Right hindlimb (tissue), 1 donor: ENCODE results near the gene PLEKHG7.
A peak's percentile ranks its signal among the peaks of the same experiment; 100 is the strongest.
"Not testable (repeated sequence)": the region's sequence is repeated elsewhere in the genome, so short reads cannot be mapped to it uniquely, and the experiment has no call there.

ENCODE experiments used
- DNase-seq: peaks from one replicate; pipeline ENCODE4 v3.0.0-alpha.2; 2018

Gene PLEKHG7

GRCh38 chr12:92715625-92716024, 12.8 kb downstream of the PLEKHG7 start:
- DNase-seq, result no peak

GRCh38 chr12:92717202-92717601, 14.4 kb downstream of the PLEKHG7 start:
- no peak for DNase-seq

DNA sequence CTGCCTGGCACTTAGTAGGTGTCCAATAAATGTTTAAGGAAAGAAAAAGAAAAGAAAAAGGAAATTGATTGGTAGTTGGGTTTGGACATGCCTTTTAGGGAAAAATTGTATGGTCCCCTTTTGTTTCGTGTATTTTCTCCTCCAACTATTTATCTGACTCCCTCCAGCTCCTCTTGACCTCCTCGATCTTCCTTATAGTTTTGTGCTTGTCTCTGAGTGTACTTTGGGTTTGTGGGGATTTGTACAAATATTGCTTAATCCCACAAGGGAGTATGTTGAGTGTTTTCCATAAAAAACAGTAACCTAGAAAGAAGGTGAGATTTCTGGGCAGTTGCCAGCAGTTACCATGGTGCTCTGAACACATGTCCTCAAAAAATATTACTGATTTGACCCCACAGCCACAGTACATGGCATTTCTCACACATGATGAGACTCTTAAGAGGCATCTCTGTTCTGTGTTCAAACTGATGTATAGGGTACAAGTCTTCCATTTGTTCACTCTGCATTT, 15.7 kb downstream of the PLEKHG7 start:
- DNase-seq, result no peak

GRCh38 chr12:92719674-92720073, 16.9 kb downstream of the PLEKHG7 start:
- DNase-seq, result no peak

DNA sequence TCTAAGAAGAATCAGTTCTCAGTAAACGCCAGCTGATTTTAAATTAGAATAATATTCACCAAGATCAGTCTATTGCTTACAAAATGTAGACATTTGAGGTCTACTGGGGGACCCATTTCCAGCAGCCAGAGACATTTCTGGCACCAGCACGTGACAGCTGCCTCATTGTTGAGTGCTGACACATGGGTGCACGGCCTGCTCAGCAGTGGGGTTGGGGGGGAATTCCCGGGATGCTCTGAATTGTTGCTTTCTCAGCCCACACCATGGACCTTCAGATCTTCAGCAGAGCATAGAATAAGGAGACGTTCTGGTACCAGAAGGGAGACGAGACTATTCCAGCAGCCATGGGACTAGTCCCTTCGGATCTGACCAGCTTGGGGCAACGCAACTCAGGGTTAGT, 18.3 kb downstream of the PLEKHG7 start:
- no peak for DNase-seq

DNA sequence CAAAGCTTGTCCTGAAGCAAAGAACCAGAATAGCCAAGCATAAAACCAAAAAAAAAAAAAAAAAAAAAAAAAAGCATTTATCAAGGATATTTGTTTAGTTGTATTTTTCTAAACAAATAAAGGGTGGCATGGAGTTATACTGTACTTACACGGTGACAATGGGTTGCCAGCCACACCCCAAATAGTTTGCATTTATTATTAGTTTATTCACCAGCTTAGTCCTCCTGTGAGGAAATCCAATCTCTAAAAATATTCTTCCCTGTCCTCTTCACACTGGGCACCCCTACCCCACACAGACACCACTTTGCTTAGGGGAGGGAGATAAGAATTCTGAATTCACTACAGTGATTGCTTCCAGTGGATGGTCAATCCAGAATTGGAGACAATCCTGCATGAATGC, 18.9 kb downstream of the PLEKHG7 start:
- DNase-seq, result no peak

- no peak for DNase-seq
Measured at GRCh38 chr12:92722897-92723296, 20.1 kb downstream of the PLEKHG7 start.

GRCh38 chr12:92726850-92727249, 24.1 kb downstream of the PLEKHG7 start:
- no peak for DNase-seq

DNA sequence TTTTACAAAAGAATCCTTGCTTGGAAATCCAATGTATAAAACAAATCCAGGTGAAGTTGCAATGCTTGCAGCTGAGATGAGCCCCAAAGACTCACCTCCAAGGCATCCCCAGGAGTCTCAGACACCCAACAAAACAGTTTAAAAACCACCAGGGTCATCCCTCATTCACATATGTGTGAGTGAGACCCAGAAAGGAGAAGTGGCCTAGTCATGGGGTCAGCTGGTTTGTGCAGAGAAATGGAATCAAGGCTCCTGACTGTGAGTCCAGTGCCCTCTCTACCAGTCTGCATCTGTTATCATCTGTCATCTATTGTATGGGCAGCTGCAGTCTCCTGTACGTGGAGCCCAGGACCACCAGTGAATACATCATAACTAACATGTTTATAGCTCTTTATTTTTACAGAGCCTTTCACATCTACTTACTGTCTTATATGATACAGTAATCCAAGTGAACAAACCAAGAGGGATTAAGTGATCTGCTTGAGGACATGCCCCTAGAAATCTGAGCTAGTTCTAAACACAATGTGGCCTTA, 27.1 kb downstream of the PLEKHG7 start:
- DNase-seq, result no peak

DNA sequence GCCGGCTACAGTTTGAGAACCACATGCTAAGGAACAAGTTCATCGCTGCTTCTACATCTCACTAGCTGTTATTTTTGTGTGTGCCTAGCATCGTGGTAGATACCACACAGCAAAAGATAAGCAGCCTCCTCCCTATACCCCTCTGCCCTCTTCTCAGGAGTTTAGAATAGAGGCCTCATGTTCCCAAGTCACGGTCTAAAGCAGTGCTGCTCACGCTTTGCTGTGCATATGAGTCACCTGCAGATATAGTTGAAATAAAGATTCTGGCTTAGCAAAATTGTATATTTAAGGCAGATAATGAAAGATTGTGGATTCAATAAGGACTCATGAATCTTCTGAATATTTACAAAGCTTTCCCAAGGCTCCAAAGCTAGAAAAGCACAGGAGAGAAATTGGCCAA, 28.0 kb downstream of the PLEKHG7 start:
- no peak for DNase-seq

GRCh38 chr12:92732216-92732615, 29.4 kb downstream of the PLEKHG7 start:
- no peak for DNase-seq

GRCh38 chr12:92732716-92733115, 29.9 kb downstream of the PLEKHG7 start:
- no peak for DNase-seq

GRCh38 chr12:92733181-92733580, 30.4 kb downstream of the PLEKHG7 start:
- DNase-seq, result no peak

GRCh38 chr12:92733661-92734060, 30.9 kb downstream of the PLEKHG7 start:
- no peak for DNase-seq

DNA sequence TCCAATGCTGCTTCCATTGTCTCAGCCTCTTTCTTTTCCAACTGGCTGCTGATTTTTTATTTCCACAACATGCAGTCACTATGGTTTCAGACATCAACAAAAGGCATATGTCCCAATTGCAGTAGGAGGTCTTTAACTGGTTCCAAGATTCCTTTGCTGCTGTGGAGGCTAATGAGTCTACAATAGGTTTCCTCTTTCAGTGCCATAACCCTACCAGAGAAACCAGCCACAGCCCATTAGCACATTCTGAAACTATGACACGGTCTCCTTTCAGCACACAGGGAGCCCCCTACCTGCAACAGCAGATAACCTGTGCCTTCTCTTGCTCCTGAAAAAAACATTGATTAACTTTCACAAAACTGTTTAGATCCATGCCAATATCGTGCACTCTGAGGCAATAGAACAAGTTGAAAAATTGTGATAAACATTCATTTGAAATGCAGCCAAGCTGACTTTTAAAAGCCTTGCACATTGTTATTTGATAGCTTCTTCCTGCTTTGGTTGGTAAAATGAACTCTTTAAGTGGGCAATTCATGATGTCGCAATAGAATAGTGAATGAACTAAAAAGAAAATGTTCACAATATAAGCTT, 32.4 kb downstream of the PLEKHG7 start:
- DNase-seq, result peak; percentile 53

DNA sequence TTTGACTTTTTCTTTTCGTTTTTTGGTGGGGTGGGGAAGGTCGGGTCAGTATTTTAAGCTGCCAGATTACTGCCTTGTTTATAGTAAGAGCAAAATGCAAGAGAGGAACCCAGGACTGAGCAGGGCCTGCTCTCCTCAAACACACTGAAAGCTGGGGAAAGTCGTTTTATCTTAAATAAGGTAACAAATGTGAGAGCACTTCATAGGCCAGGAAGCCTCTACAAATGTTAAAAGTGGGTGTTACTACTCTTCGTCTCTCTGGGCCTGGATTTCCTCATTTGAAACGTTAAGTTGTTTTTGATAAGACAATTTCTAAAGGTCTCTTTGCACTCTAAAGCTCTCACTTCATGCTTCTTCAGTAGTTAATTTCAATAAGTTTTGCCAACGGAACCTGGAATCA, 33.8 kb downstream of the PLEKHG7 start:
- no peak for DNase-seq

DNA sequence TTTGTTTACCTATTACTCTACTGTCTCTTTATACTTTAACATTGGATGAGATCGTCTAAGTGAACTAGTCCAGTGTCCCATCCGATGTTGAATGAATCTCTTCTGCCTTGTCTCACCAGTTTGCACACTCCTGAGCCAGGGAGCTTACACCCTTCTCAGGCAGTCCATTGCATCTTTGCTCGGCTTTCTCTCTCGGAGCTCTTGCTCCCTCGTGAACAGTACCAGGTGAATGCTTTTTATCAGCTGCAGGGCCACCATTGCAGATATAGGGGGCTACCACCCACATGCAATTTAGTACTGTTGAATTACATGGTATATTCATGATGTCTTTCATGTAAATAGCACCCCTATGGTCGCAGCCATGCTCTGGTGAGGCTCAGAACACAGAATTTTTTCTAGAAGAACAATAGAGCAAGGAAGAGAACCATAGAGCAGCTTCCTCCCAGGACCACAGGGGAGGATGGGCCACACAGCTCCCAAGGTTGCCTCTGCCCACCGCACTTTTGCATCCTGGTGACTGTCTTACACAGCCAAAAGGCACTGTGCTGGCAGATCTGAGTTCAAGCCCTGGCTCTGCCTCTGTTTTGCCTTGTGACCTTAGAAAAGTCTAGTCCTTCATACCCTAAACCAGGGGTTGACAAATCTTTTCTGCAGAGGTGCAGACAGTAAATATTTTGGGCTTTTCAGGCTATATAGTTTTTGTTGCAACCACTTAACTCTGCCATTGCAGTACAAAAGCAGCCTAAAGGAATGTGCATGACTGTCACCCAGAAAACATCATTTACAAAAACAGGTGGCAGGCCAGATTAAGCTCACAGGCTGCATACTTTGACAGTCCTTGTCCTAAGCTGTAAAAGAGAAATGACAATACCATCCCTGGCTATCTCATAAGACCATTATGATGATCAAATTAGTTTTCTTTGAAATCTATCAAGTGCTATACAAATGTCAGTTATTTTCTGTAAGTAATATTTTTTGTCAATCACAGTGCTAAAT, 35.4 kb downstream of the PLEKHG7 start:
- no peak for DNase-seq

DNA sequence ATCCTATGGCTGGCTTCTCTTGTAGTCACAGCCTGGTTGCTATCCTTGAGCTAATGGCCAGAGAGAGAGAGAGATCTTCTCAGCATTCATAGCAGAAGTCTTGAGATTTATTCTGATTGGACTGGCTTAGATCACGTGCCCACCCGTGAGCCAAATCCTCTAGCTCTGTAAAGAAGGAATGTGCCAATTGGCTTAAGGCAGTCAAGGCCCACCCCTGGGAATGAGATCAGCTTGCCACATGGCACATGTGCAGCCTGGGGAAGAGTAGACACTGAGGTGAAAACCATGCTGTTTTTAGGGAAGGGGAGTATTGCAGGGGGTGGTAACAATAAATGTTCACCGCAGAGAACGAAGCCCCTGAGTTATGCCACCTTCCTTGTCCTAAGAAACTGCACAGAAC, 36.3 kb downstream of the PLEKHG7 start:
- DNase-seq, result peak; percentile 35

DNA sequence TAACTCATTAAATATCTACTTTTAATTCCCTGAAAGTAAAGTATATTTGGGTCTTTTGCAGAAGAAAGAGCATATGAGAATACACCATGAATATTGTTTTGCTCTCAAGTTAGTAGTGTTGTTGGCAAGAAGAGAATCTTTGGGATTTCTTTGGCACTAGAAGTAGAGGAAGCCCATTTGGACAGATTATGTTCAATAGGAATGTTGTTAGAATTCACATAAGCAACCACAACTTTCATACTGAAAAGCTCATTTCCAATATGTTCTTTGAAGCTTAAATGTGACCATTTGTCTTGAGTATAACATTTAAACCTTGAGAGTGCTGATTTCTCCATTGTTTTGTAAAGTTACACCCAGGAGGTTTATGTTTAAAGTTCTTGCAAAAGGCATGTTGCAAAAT, 37.6 kb downstream of the PLEKHG7 start:
- no peak for DNase-seq

GRCh38 chr12:92743026-92743425, 40.2 kb downstream of the PLEKHG7 start:
- DNase-seq, result no peak

- DNase-seq, result peak; percentile 94
Measured at GRCh38 chr12:92745856-92746550, 43.2 kb downstream of the PLEKHG7 start.

- no peak for DNase-seq
Measured at GRCh38 chr12:92747151-92747550, 44.4 kb downstream of the PLEKHG7 start.

DNA sequence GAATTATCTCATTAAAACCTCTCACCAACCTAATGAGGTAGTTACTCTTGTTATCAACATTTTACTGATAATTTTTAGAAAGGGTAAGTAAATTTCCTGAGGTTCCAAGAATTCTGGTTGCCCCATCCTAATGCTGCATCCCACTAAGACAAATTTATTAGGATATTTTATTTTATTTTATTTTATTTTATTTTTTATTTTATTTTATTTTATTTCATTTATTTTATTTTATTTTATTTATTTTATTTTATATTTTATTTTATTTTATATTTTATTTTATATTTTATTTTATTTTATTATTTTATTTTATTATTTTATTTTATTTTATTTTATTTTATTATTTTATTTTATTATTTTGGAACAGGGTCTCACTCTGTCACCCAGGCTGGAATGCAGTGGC, 46.9 kb downstream of the PLEKHG7 start:
- not testable (repeated sequence) for DNase-seq
